Fibroblast of villous mesenchyme (primary cell): ENCODE results near the gene MARK1. TPM values are rescaled to one million over a fixed set of nuclear protein-coding genes. Genes with fewer than 3 reads are reported as not detected.

ENCODE experiments used
- DNase-seq: peaks from one replicate; pipeline ENCODE4 v3.0.0-alpha.2; 2010; ENCODE audit warnings: low read depth
- H3K4me3 ChIP-seq: 2 replicates; pipeline ENCODE4 v1.5.1; 2011; ENCODE audit warnings: low read depth, mild to moderate bottlenecking, low read length
- total RNA-seq: library from RNA; depleted of rRNA; stranded (reverse); fragments of >200 nt; gene quantifications from 2 replicates; pipeline ENCODE4 v1.2.3, GENCODE V29; 2012
- TF ChIP-seq, protein P1 (sequence below): IDR thresholded peaks from 2 replicates; pipeline ENCODE4 v1.5.1; 2012; ENCODE audit warnings: low read depth, mild to moderate bottlenecking, low read length; ENCODE audit not compliant: insufficient read depth

Gene MARK1
- total RNA-seq, 1 donor: 0.86 TPM

GRCh38 chr1:220685879-220686278, 157.9 kb downstream of the MARK1 start:
- TF ChIP-seq, protein P1, sequence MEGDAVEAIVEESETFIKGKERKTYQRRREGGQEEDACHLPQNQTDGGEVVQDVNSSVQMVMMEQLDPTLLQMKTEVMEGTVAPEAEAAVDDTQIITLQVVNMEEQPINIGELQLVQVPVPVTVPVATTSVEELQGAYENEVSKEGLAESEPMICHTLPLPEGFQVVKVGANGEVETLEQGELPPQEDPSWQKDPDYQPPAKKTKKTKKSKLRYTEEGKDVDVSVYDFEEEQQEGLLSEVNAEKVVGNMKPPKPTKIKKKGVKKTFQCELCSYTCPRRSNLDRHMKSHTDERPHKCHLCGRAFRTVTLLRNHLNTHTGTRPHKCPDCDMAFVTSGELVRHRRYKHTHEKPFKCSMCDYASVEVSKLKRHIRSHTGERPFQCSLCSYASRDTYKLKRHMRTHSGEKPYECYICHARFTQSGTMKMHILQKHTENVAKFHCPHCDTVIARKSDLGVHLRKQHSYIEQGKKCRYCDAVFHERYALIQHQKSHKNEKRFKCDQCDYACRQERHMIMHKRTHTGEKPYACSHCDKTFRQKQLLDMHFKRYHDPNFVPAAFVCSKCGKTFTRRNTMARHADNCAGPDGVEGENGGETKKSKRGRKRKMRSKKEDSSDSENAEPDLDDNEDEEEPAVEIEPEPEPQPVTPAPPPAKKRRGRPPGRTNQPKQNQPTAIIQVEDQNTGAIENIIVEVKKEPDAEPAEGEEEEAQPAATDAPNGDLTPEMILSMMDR: no peak
- no peak for DNase-seq
- H3K4me3 ChIP-seq: no peak overlapping the region

- DNase-seq: no peak
- TF ChIP-seq, protein P1: no peak
- H3K4me3 ChIP-seq: no peak overlapping the region
These were observed 159.9 kb downstream of the MARK1 start for GRCh38 chr1:220687809-220688208.

DNA sequence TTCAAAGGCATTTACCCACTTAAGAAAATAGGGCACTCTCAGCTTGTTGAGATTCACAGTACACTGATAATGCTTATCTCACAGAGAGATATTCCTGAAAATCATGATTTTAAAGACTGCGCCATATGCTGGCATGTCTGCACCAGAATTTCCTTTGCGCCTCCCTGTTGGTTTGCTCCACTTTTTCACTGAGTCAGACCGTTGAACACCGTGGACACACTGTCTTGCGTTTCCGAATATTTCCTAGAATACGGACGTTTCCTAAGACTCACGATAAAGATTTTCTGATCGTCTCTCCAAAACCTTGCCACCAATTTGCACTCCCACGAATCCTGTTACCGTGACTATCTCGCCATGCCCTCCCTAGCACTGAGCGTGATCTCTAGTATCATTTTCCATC, 161.7 kb downstream of the MARK1 start:
- TF ChIP-seq, protein P1: no peak
- DNase-seq: no peak
- peak overlapping the region; percentile 60 for H3K4me3 ChIP-seq

- peak; percentile 31 for DNase-seq
- peak within 1 kb of the TSS; percentile 60 for H3K4me3 ChIP-seq
- TF ChIP-seq, protein P1: peak; percentile 91
These were observed 162.5 kb downstream of the MARK1 start, which contains the start of gene C1orf115 for GRCh38 chr1:220690140-220691052. Gene C1orf115, plus strand, starts transcription at chr1:220690363. Its CDS starts 40 bp downstream, at chr1:220690403.

DNA sequence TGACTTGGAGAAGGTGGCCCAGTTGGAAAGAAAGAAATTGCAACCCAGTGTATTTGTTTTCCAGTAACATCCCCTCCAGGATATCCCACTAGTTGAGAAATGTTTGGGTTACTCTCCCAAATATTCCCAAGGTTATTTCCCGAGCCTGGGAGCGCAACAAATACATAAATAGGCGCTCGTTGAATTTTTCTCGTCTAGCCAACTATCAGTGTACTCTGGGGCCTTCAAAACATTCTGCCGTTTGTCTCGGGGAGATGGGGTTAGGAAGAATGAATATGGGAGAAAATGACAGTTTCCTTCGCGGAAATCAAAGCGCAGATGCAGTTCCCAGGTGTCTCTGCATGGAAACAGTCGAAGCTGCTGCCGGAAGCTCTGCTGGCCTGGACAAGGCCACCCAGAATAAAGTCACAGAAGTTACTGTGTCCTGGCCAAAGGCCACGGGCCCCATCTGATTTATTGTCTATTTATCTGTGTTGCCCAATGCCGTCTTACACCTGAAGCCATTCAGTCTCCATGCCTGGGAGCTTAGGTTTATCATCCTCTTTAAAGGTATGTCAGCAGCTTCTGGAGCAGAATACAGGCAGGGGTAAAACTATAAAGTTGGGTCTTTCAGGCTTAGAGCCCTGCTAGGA, 163.2 kb downstream of the MARK1 start:
- TF ChIP-seq, protein P1: no peak
- peak overlapping the region; percentile 60 for H3K4me3 ChIP-seq
- no peak for DNase-seq

- TF ChIP-seq, protein P1: no peak
- no peak overlapping the region for H3K4me3 ChIP-seq
- DNase-seq: peak; percentile 47
These were observed 164.7 kb downstream of the MARK1 start for GRCh38 chr1:220692436-220693228.
